ENCODE measurements around the gene MMP15.

DNA sequence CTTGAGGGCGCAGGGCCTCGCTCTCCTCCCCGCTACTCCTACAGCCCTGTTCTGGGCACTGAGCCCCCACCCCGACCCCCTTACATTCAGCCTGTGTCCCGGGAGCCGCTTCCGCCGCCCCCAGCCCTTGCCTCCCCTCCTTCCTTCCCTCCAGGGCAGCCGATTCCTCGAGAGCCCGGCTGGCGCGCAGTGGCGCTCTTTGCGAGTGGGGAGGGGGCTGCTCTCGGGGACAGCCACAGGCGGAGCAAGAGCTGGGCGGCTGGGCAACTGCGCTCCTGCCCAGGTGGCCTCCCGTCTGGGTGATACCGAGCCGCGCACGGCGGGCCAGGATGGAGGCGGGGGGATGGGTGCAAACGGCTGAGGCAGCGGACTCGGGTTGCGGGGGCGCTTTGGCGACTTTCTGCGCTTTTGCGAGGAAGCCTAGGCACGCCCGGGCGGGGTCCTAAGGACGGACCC is 1.2 kb downstream of the MMP15 start:
- TF ChIP-seq, protein P1, sequence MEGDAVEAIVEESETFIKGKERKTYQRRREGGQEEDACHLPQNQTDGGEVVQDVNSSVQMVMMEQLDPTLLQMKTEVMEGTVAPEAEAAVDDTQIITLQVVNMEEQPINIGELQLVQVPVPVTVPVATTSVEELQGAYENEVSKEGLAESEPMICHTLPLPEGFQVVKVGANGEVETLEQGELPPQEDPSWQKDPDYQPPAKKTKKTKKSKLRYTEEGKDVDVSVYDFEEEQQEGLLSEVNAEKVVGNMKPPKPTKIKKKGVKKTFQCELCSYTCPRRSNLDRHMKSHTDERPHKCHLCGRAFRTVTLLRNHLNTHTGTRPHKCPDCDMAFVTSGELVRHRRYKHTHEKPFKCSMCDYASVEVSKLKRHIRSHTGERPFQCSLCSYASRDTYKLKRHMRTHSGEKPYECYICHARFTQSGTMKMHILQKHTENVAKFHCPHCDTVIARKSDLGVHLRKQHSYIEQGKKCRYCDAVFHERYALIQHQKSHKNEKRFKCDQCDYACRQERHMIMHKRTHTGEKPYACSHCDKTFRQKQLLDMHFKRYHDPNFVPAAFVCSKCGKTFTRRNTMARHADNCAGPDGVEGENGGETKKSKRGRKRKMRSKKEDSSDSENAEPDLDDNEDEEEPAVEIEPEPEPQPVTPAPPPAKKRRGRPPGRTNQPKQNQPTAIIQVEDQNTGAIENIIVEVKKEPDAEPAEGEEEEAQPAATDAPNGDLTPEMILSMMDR (IDR thresholded peaks at IDR 0.05; ENCODE audit: low read depth, low read length) = no peak
- TF ChIP-seq, protein P2, sequence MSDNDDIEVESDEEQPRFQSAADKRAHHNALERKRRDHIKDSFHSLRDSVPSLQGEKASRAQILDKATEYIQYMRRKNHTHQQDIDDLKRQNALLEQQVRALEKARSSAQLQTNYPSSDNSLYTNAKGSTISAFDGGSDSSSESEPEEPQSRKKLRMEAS (IDR thresholded peaks at IDR 0.05; ENCODE audit: low read depth, low read length) = no peak

Measured in NB4 (cell line).